NCI-H2171 treated with DMSO at 0.1 percent for 48 hours (cell line): Measurements from ENCODE around the gene TECPR1.

Experiments
- DNase-seq: peaks from one replicate; lab custom pipeline; 2025; lab: John Stamatoyannopoulos, UW

TECPR1 gene

DNA sequence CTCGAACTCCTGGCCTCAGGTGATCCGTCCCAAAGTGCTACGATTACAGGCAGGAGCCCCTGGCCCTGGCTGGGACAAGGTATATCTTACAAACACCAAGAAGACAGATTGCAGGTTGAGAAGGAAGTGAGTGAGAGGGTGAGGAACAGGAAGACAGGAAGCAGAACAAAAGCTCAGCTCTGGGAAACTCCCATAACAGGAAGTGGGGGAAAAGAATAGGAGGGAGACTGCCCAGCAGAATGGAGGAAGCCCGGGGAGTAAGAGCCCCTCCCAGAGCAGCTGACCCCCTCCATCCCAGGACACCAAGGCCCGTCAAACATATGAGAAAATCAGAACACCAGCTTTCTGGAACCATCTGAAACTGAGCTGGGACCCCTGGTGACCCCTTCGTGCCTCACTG, 2.9 kb downstream of the TECPR1 start:
- DNase-seq: no peak

- DNase-seq: no peak
Observed at GRCh38 chr7:98248156-98248555, 3.9 kb downstream of the TECPR1 start.

- no peak for DNase-seq
Observed at GRCh38 chr7:98244871-98245270, 7.2 kb downstream of the TECPR1 start.

DNA sequence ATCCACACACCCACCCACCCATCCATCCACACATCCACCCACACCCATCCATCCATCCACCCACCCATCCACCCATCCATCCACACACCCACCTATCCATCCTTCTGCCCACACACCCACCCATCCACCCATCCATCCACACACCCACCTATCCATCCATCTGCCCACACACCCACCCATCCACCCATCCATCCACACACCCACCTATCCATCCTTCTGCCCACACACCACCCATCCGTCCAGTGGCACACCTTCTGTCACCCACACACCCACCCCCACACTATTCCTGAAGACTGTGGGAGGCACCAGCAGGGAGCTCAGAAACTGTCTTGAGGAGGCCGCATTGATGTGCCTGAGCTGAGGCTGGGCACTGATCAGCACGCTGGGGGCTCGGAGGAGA, 9.1 kb downstream of the TECPR1 start:
- DNase-seq: no peak

GRCh38 chr7:98242342-98242741, 9.7 kb downstream of the TECPR1 start:
- no peak for DNase-seq

DNA sequence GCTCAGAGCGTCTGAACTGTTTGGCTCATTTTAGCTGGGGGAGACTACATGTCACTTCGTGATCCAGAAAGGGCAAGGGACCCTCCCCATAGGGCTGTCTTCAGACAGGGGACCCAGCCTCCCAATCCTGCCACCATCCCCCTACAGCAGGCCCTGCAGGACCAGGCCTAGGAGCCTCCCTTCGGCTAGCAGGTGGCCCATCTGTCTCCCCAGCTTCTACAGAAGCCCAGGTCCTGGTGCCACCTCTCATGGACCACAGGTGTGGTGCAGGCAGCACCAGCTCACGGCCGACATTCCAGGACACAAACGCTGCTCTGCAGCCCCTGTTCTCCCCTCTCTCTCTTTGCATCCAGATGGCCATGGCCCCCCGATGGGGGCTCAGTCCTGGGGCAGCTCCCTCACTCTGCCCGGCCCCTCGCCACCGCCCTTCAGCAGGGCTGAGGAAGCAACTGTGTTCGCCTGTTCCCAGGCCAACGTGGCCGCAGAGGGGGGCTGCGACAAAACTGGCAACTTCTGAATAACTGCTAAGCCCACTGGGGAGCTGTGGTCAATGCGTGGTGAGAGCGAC, 10.3 kb downstream of the TECPR1 start:
- no peak for DNase-seq

- DNase-seq: no peak
Observed at GRCh38 chr7:98240961-98241673, 10.9 kb downstream of the TECPR1 start.

GRCh38 chr7:98238976-98239375, 13.1 kb downstream of the TECPR1 start:
- DNase-seq: no peak

- no peak for DNase-seq
Observed at GRCh38 chr7:98238076-98238475, 14.0 kb downstream of the TECPR1 start.

GRCh38 chr7:98236355-98237185, 15.5 kb downstream of the TECPR1 start:
- no peak for DNase-seq

DNA sequence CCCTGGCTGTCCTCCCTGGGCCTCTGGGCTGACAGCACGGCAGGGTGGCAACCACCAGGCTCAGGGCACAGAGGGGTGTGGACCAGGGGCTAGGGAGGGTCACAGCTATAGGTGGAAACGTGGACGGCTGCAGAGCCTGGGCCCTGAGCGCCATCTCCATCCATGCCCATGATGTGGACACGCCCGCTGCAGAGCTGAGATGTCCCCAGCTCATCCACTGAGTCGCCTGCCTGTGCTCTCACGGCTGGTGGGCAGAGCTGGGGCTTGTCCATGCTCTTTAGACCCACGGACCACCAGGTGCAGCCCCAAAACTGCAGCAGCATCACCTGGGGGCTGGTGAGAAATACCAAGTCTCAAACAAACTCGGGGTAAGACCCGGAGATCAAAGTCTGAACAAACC, 16.1 kb downstream of the TECPR1 start:
- DNase-seq: no peak

- no peak for DNase-seq
Observed at GRCh38 chr7:98234429-98235147, 17.4 kb downstream of the TECPR1 start.

GRCh38 chr7:98233219-98234070, 18.6 kb downstream of the TECPR1 start:
- no peak for DNase-seq

DNA sequence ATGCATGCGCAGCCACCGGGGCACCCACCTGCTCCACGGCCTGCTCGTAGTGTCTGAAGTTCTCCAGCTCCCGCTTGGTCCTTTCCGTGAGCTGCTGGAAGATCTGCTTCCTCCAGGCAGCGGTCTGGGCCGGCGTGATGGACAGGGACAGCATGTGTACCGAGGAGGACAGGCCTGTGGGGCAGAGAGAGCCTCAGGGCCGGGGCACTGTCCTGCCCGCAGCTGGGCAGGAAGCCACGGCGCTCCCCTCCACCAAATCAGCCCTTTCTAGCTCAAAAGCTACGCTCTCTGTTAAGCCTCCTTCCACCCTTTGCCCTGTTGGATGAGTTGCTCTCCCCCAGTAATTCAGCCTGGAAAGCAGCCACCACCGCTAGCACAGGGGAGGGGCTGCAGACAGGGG, 19.2 kb downstream of the TECPR1 start:
- no peak for DNase-seq

DNA sequence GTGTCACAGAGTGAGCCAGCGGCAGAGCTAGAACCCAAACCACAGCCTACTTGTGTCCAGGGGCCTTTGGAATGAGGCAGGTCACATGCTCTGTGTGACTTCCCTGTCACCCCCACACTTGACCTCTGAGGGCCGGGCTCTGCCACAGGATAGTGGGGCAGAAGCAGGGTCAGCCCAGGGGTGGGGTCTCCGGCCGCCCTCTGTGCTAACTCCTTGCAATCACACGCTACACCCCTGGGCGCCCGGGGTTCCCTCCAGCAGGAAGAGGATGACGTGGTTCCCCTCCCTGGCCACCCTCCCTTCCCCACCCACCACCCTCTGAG, 19.8 kb downstream of the TECPR1 start:
- DNase-seq: no peak

DNA sequence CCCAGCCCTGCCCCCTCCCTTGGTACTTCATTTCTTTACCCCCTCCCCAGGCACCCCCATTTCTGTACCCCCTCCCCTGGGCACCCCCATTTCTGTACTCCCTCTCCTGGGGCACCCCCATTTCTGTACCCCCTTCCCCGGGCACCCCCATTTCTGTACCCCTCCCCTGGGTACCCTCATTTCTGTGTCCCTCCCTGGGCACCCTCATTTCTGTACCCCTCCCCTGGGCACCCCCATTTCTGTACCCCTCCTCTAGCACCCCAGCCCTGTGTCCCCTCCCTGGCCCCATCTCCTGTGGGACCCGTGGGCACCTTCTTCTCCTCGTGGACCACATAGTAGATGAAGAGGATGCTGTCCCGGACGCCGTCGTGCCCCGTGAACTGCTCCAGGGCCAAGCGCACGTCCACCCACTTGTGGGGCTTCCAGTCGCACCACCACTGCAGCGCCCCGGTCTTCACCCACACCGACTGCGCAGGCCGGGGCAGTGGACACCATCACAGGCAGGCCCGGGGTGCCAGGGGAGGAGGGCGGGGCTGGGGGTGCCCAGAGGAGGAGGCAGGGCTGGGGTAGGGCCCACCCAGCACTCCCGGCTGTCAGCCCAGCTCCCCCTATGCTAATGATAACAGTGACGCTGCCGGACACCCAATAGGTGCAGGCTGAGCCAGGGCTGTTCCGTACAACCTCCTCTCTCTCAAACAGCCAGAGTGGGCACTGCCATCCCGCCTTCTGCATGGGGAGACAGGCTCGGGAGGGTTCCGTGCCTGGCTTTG, 20.4 kb downstream of the TECPR1 start:
- no peak for DNase-seq

DNA sequence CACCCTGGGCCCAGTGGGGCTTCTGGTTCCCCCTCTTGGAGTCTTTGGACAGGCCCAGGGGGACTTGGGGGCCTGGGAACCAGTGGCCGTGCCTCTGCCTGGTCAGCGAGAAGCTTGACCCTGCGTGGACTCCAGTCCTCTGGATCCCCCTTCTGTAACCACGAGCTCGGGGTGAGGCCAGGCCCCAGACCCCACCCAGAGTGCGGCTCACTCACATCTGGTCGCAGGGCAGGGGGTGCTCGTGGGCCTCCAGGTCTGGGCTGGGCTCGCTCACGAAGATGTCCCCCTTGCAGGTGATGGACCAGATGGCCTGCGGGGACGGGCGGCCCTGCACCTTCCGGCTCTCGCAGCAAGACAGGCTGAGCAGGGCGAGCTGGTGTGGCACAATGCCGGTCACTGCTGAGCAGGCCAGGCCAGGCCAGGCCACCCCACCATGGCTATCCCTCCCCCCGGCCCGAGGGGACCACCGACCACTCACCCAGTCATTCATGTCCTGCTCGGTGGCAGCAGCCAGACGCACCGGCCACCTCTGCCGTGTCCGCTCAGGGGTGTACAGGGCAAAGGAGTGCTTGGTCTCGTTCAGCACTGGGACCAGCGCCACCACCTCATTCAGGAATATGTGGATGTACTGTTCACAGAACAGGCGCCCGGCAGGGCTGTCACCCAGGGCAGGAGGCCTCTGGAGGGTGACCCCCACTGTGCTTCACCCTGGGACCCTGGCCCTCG, 21.1 kb downstream of the TECPR1 start:
- DNase-seq: no peak

DNA sequence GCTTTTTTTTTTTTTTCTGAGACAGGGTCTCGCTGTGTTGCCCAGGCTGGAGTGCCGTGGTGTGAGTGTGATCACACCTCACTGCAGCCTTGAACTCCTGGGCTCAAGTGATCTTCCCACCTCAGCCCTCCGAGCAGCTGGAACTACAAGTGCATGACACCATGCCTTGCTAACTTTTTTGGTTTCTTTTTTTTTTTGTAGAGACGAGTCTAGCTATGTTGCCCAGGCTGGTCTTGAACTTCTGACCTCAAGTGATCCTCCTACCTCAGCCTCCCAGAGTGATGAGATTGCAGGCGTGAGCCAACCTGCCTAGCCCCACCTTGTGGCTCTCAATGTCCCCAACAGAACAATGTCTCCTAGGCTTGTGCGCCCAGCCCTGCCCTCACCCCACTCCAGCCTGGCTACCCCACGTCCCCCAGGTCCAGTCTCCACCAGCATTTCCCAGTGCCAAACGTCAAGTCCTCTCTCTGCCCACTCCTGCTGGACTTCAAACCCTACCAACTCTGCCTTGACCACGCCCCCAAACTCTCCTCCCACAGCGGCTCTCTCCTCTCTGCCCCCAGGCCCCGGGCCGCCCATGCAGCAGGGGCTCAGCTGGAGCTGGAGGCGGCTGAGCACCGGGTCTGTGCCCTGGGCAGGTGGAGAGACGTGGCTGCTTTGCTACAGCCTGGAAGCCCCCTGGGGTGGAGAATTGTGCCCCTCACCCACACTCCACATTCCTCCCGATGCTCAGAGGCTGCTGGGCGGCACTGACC, 21.9 kb downstream of the TECPR1 start:
- DNase-seq: no peak

DNA sequence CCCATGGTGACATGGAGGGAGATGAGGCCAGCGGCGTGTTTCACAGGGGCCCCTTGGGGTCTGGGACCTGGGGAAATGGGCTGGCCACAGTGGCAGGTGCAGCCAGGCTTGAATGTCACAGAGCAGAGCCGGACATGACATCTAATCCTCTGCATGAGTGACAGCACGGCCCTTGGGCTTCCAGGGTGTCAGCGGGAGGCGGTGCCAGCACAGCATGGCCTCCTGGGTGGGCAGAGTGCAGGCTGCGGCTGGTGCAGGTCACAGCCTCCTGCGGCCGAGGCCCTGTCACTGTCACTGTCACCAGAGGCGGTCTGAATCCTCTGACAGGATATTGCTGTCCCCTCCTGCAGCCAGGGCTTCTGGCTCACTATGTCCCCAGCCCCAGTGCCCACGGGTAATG, 22.6 kb downstream of the TECPR1 start:
- no peak for DNase-seq

DNA sequence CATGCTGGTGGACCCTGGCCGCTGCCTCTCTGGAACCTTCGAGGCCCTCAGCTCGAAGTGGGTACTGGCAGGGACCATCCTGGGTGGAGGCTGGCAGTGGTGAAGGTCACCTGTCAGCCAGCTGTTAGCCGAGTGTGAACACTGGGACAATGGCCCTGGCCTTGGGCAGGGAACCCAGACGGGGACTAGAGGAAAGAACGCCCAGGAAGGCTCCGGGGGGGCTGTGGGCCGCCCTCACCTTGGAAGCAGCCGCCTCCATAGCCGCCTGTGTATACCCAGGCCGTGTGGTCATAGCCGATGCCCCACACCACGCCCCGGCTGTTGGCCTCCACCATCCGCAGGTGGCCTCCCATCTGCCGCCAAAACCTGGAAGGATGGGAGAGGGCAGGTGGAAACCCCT, 23.2 kb downstream of the TECPR1 start:
- no peak for DNase-seq
